Ishikawa (cell line): Measurements from ENCODE around the gene HES7.

ENCODE experiments used
- CEBPB ChIP-seq: IDR thresholded peaks from 2 replicates; pipeline ENCODE4 v1.6.1; 2012
- CREB1 ChIP-seq: IDR thresholded peaks from 2 replicates; pipeline ENCODE4 v1.6.1; 2012; ENCODE audit warnings: low read depth
- EGR1 ChIP-seq: IDR thresholded peaks from 2 replicates; pipeline ENCODE4 v1.6.1; 2012
- EP300 ChIP-seq: IDR thresholded peaks from 2 replicates; pipeline ENCODE4 v1.6.1; 2012; ENCODE audit warnings: borderline replicate concordance
- FOXM1 ChIP-seq: IDR thresholded peaks from 2 replicates; pipeline ENCODE4 v1.6.1; 2012; ENCODE audit warnings: low read depth, borderline replicate concordance
- NFIC ChIP-seq: IDR thresholded peaks from 2 replicates; pipeline ENCODE4 v1.6.1; 2012
- RAD21 ChIP-seq: IDR thresholded peaks from 2 replicates; pipeline ENCODE4 v1.6.1; 2012; ENCODE audit warnings: low read depth
- TAF1 ChIP-seq: IDR thresholded peaks from 2 replicates; pipeline ENCODE4 v1.6.1; 2012; ENCODE audit warnings: low read depth, mild to moderate bottlenecking
- TCF12 ChIP-seq: IDR thresholded peaks from 2 replicates; pipeline ENCODE4 v1.6.1; 2012; ENCODE audit warnings: low read depth
- TEAD4 ChIP-seq: IDR thresholded peaks from 2 replicates; pipeline ENCODE4 v1.6.1; 2012
- USF1 ChIP-seq: IDR thresholded peaks from 2 replicates; pipeline ENCODE4 v1.6.1; 2012
- YY1 ChIP-seq: IDR thresholded peaks from 2 replicates; pipeline ENCODE4 v1.6.1; 2012; ENCODE audit warnings: low read depth
- ZBTB7A ChIP-seq: IDR thresholded peaks from 2 replicates; pipeline ENCODE4 v1.6.1; 2012; ENCODE audit warnings: low read depth
- TF ChIP-seq, protein P1 (sequence below): IDR thresholded peaks from 2 replicates; pipeline ENCODE4 v1.6.1; 2012; ENCODE audit warnings: low read depth, mild to moderate bottlenecking
- TF ChIP-seq, protein P2 (sequence below): IDR thresholded peaks from 2 replicates; pipeline ENCODE4 v1.6.1; 2012

The HES7 gene

GRCh38 chr17:8159032-8159400, 35.1 kb upstream of the HES7 start:
- TF ChIP-seq TAF1 (no peak), TCF12 (no peak), EP300 (no peak)

- peak; percentile 61; the same call in 1 of the 2 replicates for TF ChIP-seq RAD21
- TF ChIP-seq, protein P1, sequence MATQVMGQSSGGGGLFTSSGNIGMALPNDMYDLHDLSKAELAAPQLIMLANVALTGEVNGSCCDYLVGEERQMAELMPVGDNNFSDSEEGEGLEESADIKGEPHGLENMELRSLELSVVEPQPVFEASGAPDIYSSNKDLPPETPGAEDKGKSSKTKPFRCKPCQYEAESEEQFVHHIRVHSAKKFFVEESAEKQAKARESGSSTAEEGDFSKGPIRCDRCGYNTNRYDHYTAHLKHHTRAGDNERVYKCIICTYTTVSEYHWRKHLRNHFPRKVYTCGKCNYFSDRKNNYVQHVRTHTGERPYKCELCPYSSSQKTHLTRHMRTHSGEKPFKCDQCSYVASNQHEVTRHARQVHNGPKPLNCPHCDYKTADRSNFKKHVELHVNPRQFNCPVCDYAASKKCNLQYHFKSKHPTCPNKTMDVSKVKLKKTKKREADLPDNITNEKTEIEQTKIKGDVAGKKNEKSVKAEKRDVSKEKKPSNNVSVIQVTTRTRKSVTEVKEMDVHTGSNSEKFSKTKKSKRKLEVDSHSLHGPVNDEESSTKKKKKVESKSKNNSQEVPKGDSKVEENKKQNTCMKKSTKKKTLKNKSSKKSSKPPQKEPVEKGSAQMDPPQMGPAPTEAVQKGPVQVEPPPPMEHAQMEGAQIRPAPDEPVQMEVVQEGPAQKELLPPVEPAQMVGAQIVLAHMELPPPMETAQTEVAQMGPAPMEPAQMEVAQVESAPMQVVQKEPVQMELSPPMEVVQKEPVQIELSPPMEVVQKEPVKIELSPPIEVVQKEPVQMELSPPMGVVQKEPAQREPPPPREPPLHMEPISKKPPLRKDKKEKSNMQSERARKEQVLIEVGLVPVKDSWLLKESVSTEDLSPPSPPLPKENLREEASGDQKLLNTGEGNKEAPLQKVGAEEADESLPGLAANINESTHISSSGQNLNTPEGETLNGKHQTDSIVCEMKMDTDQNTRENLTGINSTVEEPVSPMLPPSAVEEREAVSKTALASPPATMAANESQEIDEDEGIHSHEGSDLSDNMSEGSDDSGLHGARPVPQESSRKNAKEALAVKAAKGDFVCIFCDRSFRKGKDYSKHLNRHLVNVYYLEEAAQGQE = no peak
Measured at GRCh38 chr17:8158267-8159031, 34.5 kb upstream of the HES7 start.

DNA sequence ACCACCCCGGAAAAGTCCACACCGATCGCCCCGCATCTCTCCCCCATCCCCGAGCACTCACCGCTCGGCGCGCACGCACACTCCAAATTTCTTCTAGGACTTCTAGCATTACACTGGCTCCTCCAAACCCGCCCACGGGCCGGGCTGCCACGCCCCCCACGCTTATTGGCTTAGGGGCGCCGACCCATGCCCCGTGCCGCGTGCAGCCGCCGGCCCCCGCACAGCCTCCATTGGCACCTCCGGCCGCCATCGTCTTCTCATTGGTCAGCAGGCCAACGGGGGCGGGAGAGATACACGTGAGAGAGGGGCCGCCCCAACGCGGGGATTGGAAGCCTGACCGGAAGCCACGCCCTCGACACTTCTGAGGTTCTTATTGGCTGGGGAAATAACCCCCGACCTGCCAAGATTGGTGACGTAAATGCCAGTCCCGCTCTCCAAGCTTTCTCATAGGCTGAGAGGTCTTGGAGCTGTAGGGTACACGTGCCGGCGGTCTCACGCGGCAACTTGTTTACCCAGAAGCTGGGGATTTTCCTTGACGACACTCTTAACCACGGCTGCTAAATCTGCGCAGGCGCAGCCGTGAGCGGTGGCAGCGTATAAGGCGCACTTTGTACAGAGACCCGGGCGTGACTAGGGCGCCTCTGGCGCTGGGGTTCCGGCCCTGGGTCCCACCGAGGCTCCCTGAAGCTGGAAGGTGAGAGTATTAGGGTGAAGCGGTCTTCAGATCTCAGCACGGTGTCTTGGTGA, 32.5 kb upstream of the HES7 start:
- TF ChIP-seq USF1 = peak; percentile 63; the same call in 1 of the 2 replicates
- TF ChIP-seq, protein P2, sequence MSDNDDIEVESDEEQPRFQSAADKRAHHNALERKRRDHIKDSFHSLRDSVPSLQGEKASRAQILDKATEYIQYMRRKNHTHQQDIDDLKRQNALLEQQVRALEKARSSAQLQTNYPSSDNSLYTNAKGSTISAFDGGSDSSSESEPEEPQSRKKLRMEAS = peak; percentile 98
- peak; percentile 14; the same call in 1 of the 2 replicates for TF ChIP-seq TEAD4
- no peak for TF ChIP-seq TCF12
- no peak for TF ChIP-seq CEBPB
- TF ChIP-seq TAF1 = no peak; the same call in 1 of the 2 replicates
- TF ChIP-seq EGR1 = peak; percentile 95
- no peak for TF ChIP-seq ZBTB7A
- no peak for TF ChIP-seq NFIC
- peak; percentile 81 for TF ChIP-seq CREB1
- TF ChIP-seq, protein P1 = no peak
- no peak for TF ChIP-seq EP300
- no peak for TF ChIP-seq RAD21
- no peak for TF ChIP-seq YY1

DNA sequence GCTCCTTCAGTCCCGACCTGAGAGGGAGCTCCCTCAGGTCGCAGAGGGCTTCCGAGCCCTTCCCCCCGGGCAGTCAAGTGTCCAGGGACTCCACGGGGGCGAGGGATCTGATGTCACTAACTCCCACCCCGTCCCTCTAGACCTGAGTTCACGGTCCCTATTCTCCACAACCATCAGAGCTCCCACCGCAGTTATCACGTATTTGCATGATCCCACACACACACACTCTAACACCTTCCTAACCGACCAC, 32.0 kb upstream of the HES7 start:
- no peak for TF ChIP-seq TEAD4
- 0 out of 2 replicates have a peak, but pooled peaks have one; percentile 14 for TF ChIP-seq ZBTB7A
- TF ChIP-seq EGR1 = no peak

DNA sequence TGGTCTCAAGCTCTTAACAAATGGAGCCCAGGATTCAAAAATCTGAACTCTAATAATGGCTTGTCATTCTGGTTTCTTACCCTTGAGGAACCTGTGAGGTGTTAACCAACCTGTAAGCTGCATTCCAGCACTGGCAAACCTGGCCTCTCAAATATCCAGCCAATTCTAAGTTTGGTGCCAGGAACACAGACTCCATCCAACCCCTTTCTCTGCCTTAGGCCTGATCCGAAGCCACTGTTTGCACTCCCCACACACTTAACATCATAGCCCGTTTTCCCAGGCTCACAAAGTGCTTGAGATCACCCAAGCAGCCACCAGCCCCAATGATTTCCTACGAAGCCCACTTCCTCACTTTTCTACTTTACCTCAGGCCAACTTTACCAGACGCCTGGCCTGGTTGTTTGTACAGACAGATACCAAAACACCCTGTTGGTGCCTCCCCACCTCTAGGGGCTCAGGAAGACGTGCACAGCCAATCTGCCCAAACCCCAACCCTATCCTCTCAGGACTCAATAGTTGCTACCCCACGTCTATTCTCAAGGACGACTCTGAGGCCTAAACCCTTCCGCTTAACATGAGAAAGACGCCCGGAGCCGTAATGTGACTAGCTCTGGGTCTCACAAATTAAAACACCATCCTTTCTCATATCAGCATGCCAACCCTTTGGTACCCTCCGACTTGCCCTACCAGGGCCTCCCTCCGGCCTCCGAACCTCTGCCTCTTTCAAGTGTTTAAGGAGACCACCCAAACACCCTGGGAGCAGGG, 31.5 kb upstream of the HES7 start:
- TF ChIP-seq, protein P1 = no peak
- no peak for TF ChIP-seq TAF1
- no peak for TF ChIP-seq EP300
- no peak for TF ChIP-seq FOXM1
- TF ChIP-seq ZBTB7A = no peak
- no peak for TF ChIP-seq CREB1
- TF ChIP-seq YY1 = no peak
- TF ChIP-seq, protein P2 = no peak
- no peak for TF ChIP-seq USF1
